ENCODE data around the gene SORCS2.

- TF ChIP-seq, protein P1, sequence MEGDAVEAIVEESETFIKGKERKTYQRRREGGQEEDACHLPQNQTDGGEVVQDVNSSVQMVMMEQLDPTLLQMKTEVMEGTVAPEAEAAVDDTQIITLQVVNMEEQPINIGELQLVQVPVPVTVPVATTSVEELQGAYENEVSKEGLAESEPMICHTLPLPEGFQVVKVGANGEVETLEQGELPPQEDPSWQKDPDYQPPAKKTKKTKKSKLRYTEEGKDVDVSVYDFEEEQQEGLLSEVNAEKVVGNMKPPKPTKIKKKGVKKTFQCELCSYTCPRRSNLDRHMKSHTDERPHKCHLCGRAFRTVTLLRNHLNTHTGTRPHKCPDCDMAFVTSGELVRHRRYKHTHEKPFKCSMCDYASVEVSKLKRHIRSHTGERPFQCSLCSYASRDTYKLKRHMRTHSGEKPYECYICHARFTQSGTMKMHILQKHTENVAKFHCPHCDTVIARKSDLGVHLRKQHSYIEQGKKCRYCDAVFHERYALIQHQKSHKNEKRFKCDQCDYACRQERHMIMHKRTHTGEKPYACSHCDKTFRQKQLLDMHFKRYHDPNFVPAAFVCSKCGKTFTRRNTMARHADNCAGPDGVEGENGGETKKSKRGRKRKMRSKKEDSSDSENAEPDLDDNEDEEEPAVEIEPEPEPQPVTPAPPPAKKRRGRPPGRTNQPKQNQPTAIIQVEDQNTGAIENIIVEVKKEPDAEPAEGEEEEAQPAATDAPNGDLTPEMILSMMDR (IDR thresholded peaks at IDR 0.05), result no peak
- no peak for TF ChIP-seq POLR2A (IDR thresholded peaks at IDR 0.05)
Observed at GRCh38 chr4:7228734-7229133, 36.4 kb downstream of the SORCS2 start.
